ENCODE results near the gene YBX1.

- TF ChIP-seq, protein P1, sequence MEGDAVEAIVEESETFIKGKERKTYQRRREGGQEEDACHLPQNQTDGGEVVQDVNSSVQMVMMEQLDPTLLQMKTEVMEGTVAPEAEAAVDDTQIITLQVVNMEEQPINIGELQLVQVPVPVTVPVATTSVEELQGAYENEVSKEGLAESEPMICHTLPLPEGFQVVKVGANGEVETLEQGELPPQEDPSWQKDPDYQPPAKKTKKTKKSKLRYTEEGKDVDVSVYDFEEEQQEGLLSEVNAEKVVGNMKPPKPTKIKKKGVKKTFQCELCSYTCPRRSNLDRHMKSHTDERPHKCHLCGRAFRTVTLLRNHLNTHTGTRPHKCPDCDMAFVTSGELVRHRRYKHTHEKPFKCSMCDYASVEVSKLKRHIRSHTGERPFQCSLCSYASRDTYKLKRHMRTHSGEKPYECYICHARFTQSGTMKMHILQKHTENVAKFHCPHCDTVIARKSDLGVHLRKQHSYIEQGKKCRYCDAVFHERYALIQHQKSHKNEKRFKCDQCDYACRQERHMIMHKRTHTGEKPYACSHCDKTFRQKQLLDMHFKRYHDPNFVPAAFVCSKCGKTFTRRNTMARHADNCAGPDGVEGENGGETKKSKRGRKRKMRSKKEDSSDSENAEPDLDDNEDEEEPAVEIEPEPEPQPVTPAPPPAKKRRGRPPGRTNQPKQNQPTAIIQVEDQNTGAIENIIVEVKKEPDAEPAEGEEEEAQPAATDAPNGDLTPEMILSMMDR (IDR thresholded peaks at IDR 0.05) = no peak
- TF ChIP-seq POLR2A (IDR thresholded peaks at IDR 0.05) = no peak
Observed at GRCh38 chr1:42689912-42690311, 7.7 kb downstream of the YBX1 start.
